NCI-H1092 treated with DMSO at 0.1 percent for 48 hours (cell line): ENCODE measurements around the gene SREK1IP1.

Experiments
- DNase-seq: peaks from one replicate; lab custom pipeline; 2025; lab: John Stamatoyannopoulos, UW

SREK1IP1 gene

DNA sequence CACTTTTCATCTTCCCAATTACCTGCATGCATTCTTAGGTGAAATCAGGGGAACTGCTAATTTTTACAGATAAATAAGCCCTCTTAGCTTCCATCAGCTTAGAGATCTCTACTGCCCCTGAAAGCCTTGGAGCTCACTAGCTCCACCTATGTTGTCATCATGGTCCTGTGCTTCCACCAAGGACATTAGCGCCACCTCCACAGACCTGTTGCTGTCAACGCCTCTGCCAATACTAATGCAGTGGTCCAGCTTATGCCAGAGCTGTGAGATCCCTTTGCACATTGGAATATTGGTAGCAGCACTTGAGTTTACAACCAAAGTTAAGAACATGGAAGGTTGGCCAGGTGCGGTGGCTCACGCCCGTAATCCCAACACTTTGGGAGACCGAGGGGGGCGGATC is 85.9 kb downstream of the SREK1IP1 start:
- DNase-seq, result no peak

DNA sequence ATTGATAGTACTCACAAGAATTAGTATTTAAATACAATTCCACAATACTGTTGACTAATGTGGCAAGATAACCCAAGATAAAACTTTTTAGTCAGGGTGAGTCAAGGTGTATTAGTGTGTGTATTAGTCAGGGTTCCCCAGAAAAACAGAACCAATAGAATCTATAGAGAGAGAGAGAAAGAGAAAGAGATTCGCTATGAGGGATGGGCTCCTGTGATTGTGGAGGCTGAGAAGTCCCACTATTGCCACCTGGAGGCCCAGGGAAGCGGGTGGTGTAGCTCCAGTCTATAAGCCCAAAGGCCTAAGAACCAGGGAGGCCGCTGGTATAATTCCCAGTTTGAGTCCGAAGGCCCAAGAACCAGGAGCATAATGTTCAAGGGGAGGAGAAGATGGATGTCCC is 88.2 kb downstream of the SREK1IP1 start:
- no peak for DNase-seq

DNA sequence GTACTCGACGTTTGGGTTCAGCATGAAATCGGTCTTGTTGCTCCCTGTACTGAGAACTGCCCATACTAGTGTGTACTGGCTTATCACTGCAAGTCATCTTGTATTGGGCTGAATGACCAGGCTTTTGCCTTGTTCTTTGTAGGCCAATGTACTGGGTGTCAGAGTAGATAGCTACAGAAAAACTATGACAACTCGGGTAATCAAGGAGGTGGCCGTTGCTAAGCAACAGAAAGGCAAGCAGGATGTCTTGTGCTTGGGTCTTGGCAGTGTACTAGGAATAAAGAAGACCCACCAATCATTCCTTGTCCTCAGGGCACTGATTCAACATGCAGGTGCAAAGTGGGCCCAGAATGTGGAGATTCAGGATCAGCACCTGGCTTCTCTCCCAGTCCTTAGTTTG is 90.1 kb downstream of the SREK1IP1 start:
- no peak for DNase-seq

- DNase-seq, result no peak
Observed at GRCh38 chr5:64671678-64672077, 96.8 kb downstream of the SREK1IP1 start.

GRCh38 chr5:64670277-64670676 is 98.2 kb downstream of the SREK1IP1 start:
- no peak for DNase-seq
